Measurements from ENCODE around the gene SPECC1.
"Not testable (repeated sequence)": the region's sequence is repeated elsewhere in the genome, so short reads cannot be mapped to it uniquely, and the experiment has no call there.

SPECC1 gene

GRCh38 chr17:20208717-20209116 lies 199.6 kb downstream of the SPECC1 start:
- DNase-seq (ENCODE audit: low spot score), result no peak

- DNase-seq (ENCODE audit: low spot score), result no peak
Measured at GRCh38 chr17:20210180-20210579, 201.0 kb downstream of the SPECC1 start.

- no peak for DNase-seq (ENCODE audit: low spot score)
Measured at GRCh38 chr17:20210614-20211013, 201.5 kb downstream of the SPECC1 start.

GRCh38 chr17:20211246-20211645 lies 202.1 kb downstream of the SPECC1 start:
- no peak for DNase-seq (ENCODE audit: low spot score)

- no peak for DNase-seq (ENCODE audit: low spot score)
Measured at GRCh38 chr17:20213449-20213848, 204.3 kb downstream of the SPECC1 start.

GRCh38 chr17:20214794-20215193 lies 205.6 kb downstream of the SPECC1 start:
- no peak for DNase-seq (ENCODE audit: low spot score)

- no peak for DNase-seq (ENCODE audit: low spot score)
Measured at GRCh38 chr17:20216154-20216815, 207.1 kb downstream of the SPECC1 start.

- DNase-seq (ENCODE audit: low spot score), result no peak
Measured at GRCh38 chr17:20216853-20217252, 207.7 kb downstream of the SPECC1 start.

GRCh38 chr17:20217677-20218076 lies 208.5 kb downstream of the SPECC1 start:
- no peak for DNase-seq (ENCODE audit: low spot score)

- no peak for DNase-seq (ENCODE audit: low spot score)
Measured at GRCh38 chr17:20218272-20218671, 209.1 kb downstream of the SPECC1 start.

- no peak for DNase-seq (ENCODE audit: low spot score)
Measured at GRCh38 chr17:20223808-20224328, 214.7 kb downstream of the SPECC1 start.

- DNase-seq (ENCODE audit: low spot score), result no peak
Measured at GRCh38 chr17:20224379-20224778, 215.2 kb downstream of the SPECC1 start.

GRCh38 chr17:20225162-20226115 lies 216.3 kb downstream of the SPECC1 start:
- no peak for DNase-seq (ENCODE audit: low spot score)

GRCh38 chr17:20226814-20227482 lies 217.8 kb downstream of the SPECC1 start:
- DNase-seq (ENCODE audit: low spot score), result peak; percentile 69

GRCh38 chr17:20227720-20228370 lies 218.7 kb downstream of the SPECC1 start:
- not testable (repeated sequence) for DNase-seq (ENCODE audit: low spot score)

- DNase-seq (ENCODE audit: low spot score), result no peak
Measured at GRCh38 chr17:20228410-20228809, 219.3 kb downstream of the SPECC1 start.

GRCh38 chr17:20228860-20229259 lies 219.7 kb downstream of the SPECC1 start:
- no peak for DNase-seq (ENCODE audit: low spot score)

GRCh38 chr17:20230924-20231323 lies 221.8 kb downstream of the SPECC1 start:
- no peak for DNase-seq (ENCODE audit: low spot score)

GRCh38 chr17:20232611-20233010 lies 223.5 kb downstream of the SPECC1 start:
- no peak for DNase-seq (ENCODE audit: low spot score)

- DNase-seq (ENCODE audit: low spot score), result no peak
Measured at GRCh38 chr17:20234276-20234675, 225.1 kb downstream of the SPECC1 start.

- DNase-seq (ENCODE audit: low spot score), result no peak
Measured at GRCh38 chr17:20235747-20236146, 226.6 kb downstream of the SPECC1 start.

Measured in kidney capillary endothelial cell (primary cell).